ENCODE measurements around the gene IRF9.

Gene IRF9

GRCh38 chr14:24215495-24216344, 54.7 kb downstream of the IRF9 start, which contains the start of gene MDP1 (continued):
- TF ChIP-seq ZNF354C (tag by site-specific recombination; IDR thresholded peaks at IDR 0.05; ENCODE audit: borderline replicate concordance, low read depth) (no peak), ZNF2 (tag by site-specific recombination; IDR thresholded peaks at IDR 0.05) (peak; percentile 75), MEIS1 (CRISPR knock-in tag; IDR thresholded peaks at IDR 0.05; ENCODE audit: borderline replicate concordance) (no peak), SCRT1 (tag by site-specific recombination; IDR thresholded peaks at IDR 0.05; ENCODE audit: borderline replicate concordance) (no peak), ZNF24 (tag by site-specific recombination; IDR thresholded peaks at IDR 0.05) (no peak; the same call in 1 of the 2 replicates), ZNF791 (tag by site-specific recombination; IDR thresholded peaks at IDR 0.05) (no peak), ZBTB8A (tag by site-specific recombination; IDR thresholded peaks at IDR 0.05) (peak; percentile 43; the same call in 1 of the 2 replicates), ZNF76 (tag by site-specific recombination; IDR thresholded peaks at IDR 0.05; ENCODE audit: borderline replicate concordance, low read depth) (peak; percentile 41; the same call in 1 of the 2 replicates), YY2 (tag by site-specific recombination; IDR thresholded peaks at IDR 0.05) (peak; percentile 86), ZNF645 (tag by site-specific recombination; IDR thresholded peaks at IDR 0.05) (no peak), AEBP2 (tag by site-specific recombination; IDR thresholded peaks at IDR 0.05; ENCODE audit: borderline replicate concordance) (no peak), ZNF639 (tag by site-specific recombination; IDR thresholded peaks at IDR 0.05) (peak; percentile 81), ZBTB26 (tag by site-specific recombination; optimal IDR thresholded peaks at IDR 0.05) (peak; percentile 51), ZNF416 (tag by site-specific recombination; IDR thresholded peaks at IDR 0.05) (no peak), ZEB2 (tag by site-specific recombination; IDR thresholded peaks at IDR 0.05) (peak; percentile 69), YY1 (tag by site-specific recombination; IDR thresholded peaks at IDR 0.05) (peak; percentile 92), ZNF433 (tag by site-specific recombination; IDR thresholded peaks at IDR 0.05; ENCODE audit: low read depth) (no peak), BCL11B (tag by site-specific recombination; IDR thresholded peaks at IDR 0.05; ENCODE audit: low read depth) (no peak), ZNF561 (tag by site-specific recombination; IDR thresholded peaks at IDR 0.05; ENCODE audit: borderline replicate concordance) (no peak), ZNF654 (tag by site-specific recombination; IDR thresholded peaks at IDR 0.05; ENCODE audit: low read depth) (peak; percentile 59), ZNF266 (tag by site-specific recombination; IDR thresholded peaks at IDR 0.05; ENCODE audit: low read depth) (no peak), ZNF707 (tag by site-specific recombination; IDR thresholded peaks at IDR 0.05) (no peak), ZNF394 (tag by site-specific recombination; IDR thresholded peaks at IDR 0.05; ENCODE audit: borderline replicate concordance) (peak; percentile 58; the same call in 1 of the 2 replicates), KLF17 (tag by site-specific recombination; IDR thresholded peaks at IDR 0.05) (peak; percentile 90), ZBTB20 (tag by site-specific recombination; IDR thresholded peaks at IDR 0.05) (peak; percentile 60; the same call in 1 of the 2 replicates), KLF1 (tag by site-specific recombination; IDR thresholded peaks at IDR 0.05) (peak; percentile 89)
- TF ChIP-seq, protein P1, sequence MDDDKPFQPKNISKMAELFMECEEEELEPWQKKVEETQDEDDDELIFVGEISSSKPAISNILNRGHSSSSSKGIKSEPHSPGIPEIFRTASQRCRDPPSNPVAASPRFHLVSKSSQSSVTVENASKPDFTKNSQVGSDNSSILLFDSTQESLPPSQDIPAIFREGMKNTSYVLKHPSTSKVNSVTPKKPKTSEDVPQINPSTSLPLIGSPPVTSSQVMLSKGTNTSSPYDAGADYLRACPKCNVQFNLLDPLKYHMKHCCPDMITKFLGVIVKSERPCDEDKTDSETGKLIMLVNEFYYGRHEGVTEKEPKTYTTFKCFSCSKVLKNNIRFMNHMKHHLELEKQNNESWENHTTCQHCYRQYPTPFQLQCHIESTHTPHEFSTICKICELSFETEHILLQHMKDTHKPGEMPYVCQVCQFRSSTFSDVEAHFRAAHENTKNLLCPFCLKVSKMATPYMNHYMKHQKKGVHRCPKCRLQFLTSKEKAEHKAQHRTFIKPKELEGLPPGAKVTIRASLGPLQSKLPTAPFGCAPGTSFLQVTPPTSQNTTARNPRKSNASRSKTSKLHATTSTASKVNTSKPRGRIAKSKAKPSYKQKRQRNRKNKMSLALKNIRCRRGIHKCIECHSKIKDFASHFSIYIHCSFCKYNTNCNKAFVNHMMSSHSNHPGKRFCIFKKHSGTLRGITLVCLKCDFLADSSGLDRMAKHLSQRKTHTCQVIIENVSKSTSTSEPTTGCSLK (tag by site-specific recombination; IDR thresholded peaks at IDR 0.05), result no peak
- TF ChIP-seq, protein P2, sequence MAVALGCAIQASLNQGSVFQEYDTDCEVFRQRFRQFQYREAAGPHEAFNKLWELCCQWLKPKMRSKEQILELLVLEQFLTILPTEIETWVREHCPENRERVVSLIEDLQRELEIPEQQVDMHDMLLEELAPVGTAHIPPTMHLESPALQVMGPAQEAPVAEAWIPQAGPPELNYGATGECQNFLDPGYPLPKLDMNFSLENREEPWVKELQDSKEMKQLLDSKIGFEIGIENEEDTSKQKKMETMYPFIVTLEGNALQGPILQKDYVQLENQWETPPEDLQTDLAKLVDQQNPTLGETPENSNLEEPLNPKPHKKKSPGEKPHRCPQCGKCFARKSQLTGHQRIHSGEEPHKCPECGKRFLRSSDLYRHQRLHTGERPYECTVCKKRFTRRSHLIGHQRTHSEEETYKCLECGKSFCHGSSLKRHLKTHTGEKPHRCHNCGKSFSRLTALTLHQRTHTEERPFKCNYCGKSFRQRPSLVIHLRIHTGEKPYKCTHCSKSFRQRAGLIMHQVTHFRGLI (tag by site-specific recombination; IDR thresholded peaks at IDR 0.05), result peak; percentile 68; the same call in 1 of the 2 replicates
